HepG2 (cell line): ENCODE results near the gene CAMTA1. TPM values are rescaled to one million over a fixed set of nuclear protein-coding genes. Genes with fewer than 3 reads are reported as not detected.
A peak's percentile ranks its signal among the peaks of the same experiment; 100 is the strongest.

Source experiments
- HOXA7 ChIP-seq: sonication (generic); formaldehyde crosslinking; IDR thresholded peaks from 2 replicates; pipeline ENCODE4 v1.8.1; 2022; ENCODE audit warnings: mild to moderate bottlenecking, missing genetic modification reagents, moderate library complexity
- SKIL ChIP-seq: sonication (generic); formaldehyde crosslinking; IDR thresholded peaks from 2 replicates; pipeline ENCODE4 v1.8.0; 2022; ENCODE audit warnings: missing genetic modification reagents, mild to moderate bottlenecking, moderate library complexity, borderline replicate concordance
- USF2 ChIP-seq, 2 experiments: sonication (generic) in 1 of 2; formaldehyde crosslinking in 1 of 2; IDR thresholded peaks; 2 replicates each; pipeline versions ENCODE4 v1.5.1 to v1.6.1; 2011 to 2020; ENCODE audit warnings: borderline replicate concordance in 1 of 2, low read depth in 1 of 2, low read length in 1 of 2, mild to moderate bottlenecking in 1 of 2, missing genetic modification reagents in 1 of 2, moderate library complexity in 1 of 2
- ZKSCAN1 ChIP-seq: fragments of 150-350 bp; IDR thresholded peaks from 2 replicates; pipeline ENCODE4 v1.6.1; 2014; ENCODE audit warnings: low read length
- ZNF616 ChIP-seq: sonication (generic); formaldehyde crosslinking; IDR thresholded peaks from 2 replicates; pipeline ENCODE4 v1.5.0; 2020; ENCODE audit warnings: low read depth, mild to moderate bottlenecking, missing genetic modification reagents
- ZNF619 ChIP-seq: sonication (generic); formaldehyde crosslinking; IDR thresholded peaks from 2 replicates; pipeline ENCODE4 v1.4.0; 2020; ENCODE audit warnings: mild to moderate bottlenecking, missing genetic modification reagents
- ZNF747 ChIP-seq: sonication (generic); formaldehyde crosslinking; IDR thresholded peaks from 2 replicates; pipeline ENCODE4 v1.8.1; 2023; ENCODE audit warnings: missing genetic modification reagents, mild to moderate bottlenecking, borderline replicate concordance
- ZNF878 ChIP-seq: sonication (generic); formaldehyde crosslinking; IDR thresholded peaks from 2 replicates; pipeline ENCODE4 v1.8.1; 2023; ENCODE audit warnings: mild to moderate bottlenecking, missing genetic modification reagents, moderate library complexity
- ZNF883 ChIP-seq: sonication (generic); formaldehyde crosslinking; IDR thresholded peaks from 2 replicates; pipeline ENCODE4 v1.5.1; 2020; ENCODE audit warnings: mild to moderate bottlenecking, missing genetic modification reagents; ENCODE audit errors: not compliant biosample characterization
- ZZZ3 ChIP-seq: sonication (generic); formaldehyde crosslinking; IDR thresholded peaks from 2 replicates; pipeline ENCODE4 v1.4.0; 2020; ENCODE audit warnings: missing genetic modification reagents, mild to moderate bottlenecking, borderline replicate concordance
- polyA plus RNA-seq, 8 experiments: library from polyadenylated mRNA; depleted of rRNA in 3 of 8; stranded (reverse) in 7 of 8; unstranded in 1 of 8; fragments of >200 nt; fragmentation: Illumina TruSeq in 4 of 8; extraction: Trizol in 4 of 8; gene quantifications; 2 replicates each; pipeline versions ENCODE4 v1.2.1 to v1.2.3, GENCODE V29; 2011 to 2016; ENCODE audit warnings: low read depth in 4 of 8, missing spikeins in 1 of 8, mixed read lengths in 1 of 8; ENCODE audit not compliant: insufficient read depth in 1 of 8
- total RNA-seq, 5 experiments: library from RNA; depleted of rRNA; stranded (reverse); fragments of >200 nt; fragmentation: Illumina TruSeq; extraction: Trizol; gene quantifications; 2 replicates each; pipeline ENCODE4 v1.2.3, GENCODE V29; 2016; ENCODE audit warnings: low read depth in 1 of 5
- TF ChIP-seq, protein P1 (sequence below), 2 experiments: IDR thresholded peaks; 2 replicates each; pipeline ENCODE4 v1.6.1; 2011 to 2012; ENCODE audit warnings: low read length in 2 of 2, borderline replicate concordance in 1 of 2, low read depth in 1 of 2, mild to moderate bottlenecking in 1 of 2, moderate library complexity in 1 of 2
- TF ChIP-seq, protein P2 (sequence below): IDR thresholded peaks from 2 replicates; pipeline ENCODE4 v1.4.0; 2020; ENCODE audit warnings: mild to moderate bottlenecking, missing genetic modification reagents
- TF ChIP-seq, protein P3 (sequence below): sonication (generic); formaldehyde crosslinking; IDR thresholded peaks from 2 replicates; pipeline ENCODE4 v1.4.0; 2020; ENCODE audit warnings: missing genetic modification reagents

The CAMTA1 gene
- total and polyA plus RNA-seq, 2 of the 13 experiments (the other 11 are each of a cell fraction or from before 2014, with no cell fraction given) = 25.0 to 36.4 TPM

GRCh38 chr1:7688659-7689058, 903.4 kb downstream of the CAMTA1 start (continued):
- TF ChIP-seq USF2 (IDR thresholded peaks at IDR 0.05; ENCODE audit: low read depth, low read length) = no peak
- no peak for TF ChIP-seq USF2 (CRISPR knock-in tag; IDR thresholded peaks at IDR 0.05; ENCODE audit: borderline replicate concordance)
- TF ChIP-seq SKIL = no peak
- TF ChIP-seq ZNF619 (CRISPR knock-in tag) = no peak
- no peak for TF ChIP-seq ZKSCAN1
- no peak for TF ChIP-seq ZNF883 (CRISPR knock-in tag)
- TF ChIP-seq, protein P1, sequence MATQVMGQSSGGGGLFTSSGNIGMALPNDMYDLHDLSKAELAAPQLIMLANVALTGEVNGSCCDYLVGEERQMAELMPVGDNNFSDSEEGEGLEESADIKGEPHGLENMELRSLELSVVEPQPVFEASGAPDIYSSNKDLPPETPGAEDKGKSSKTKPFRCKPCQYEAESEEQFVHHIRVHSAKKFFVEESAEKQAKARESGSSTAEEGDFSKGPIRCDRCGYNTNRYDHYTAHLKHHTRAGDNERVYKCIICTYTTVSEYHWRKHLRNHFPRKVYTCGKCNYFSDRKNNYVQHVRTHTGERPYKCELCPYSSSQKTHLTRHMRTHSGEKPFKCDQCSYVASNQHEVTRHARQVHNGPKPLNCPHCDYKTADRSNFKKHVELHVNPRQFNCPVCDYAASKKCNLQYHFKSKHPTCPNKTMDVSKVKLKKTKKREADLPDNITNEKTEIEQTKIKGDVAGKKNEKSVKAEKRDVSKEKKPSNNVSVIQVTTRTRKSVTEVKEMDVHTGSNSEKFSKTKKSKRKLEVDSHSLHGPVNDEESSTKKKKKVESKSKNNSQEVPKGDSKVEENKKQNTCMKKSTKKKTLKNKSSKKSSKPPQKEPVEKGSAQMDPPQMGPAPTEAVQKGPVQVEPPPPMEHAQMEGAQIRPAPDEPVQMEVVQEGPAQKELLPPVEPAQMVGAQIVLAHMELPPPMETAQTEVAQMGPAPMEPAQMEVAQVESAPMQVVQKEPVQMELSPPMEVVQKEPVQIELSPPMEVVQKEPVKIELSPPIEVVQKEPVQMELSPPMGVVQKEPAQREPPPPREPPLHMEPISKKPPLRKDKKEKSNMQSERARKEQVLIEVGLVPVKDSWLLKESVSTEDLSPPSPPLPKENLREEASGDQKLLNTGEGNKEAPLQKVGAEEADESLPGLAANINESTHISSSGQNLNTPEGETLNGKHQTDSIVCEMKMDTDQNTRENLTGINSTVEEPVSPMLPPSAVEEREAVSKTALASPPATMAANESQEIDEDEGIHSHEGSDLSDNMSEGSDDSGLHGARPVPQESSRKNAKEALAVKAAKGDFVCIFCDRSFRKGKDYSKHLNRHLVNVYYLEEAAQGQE (IDR thresholded peaks at IDR 0.05; ENCODE audit: borderline replicate concordance in 1 of 2, low read depth in 1 of 2, low read length in 2 of 2) = no peak
- TF ChIP-seq, protein P2, sequence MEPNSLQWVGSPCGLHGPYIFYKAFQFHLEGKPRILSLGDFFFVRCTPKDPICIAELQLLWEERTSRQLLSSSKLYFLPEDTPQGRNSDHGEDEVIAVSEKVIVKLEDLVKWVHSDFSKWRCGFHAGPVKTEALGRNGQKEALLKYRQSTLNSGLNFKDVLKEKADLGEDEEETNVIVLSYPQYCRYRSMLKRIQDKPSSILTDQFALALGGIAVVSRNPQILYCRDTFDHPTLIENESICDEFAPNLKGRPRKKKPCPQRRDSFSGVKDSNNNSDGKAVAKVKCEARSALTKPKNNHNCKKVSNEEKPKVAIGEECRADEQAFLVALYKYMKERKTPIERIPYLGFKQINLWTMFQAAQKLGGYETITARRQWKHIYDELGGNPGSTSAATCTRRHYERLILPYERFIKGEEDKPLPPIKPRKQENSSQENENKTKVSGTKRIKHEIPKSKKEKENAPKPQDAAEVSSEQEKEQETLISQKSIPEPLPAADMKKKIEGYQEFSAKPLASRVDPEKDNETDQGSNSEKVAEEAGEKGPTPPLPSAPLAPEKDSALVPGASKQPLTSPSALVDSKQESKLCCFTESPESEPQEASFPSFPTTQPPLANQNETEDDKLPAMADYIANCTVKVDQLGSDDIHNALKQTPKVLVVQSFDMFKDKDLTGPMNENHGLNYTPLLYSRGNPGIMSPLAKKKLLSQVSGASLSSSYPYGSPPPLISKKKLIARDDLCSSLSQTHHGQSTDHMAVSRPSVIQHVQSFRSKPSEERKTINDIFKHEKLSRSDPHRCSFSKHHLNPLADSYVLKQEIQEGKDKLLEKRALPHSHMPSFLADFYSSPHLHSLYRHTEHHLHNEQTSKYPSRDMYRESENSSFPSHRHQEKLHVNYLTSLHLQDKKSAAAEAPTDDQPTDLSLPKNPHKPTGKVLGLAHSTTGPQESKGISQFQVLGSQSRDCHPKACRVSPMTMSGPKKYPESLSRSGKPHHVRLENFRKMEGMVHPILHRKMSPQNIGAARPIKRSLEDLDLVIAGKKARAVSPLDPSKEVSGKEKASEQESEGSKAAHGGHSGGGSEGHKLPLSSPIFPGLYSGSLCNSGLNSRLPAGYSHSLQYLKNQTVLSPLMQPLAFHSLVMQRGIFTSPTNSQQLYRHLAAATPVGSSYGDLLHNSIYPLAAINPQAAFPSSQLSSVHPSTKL (CRISPR knock-in tag) = peak; percentile 81
- no peak for TF ChIP-seq ZZZ3
- no peak for TF ChIP-seq HOXA7 (CRISPR knock-in tag)
- no peak for TF ChIP-seq ZNF747
- TF ChIP-seq, protein P3, sequence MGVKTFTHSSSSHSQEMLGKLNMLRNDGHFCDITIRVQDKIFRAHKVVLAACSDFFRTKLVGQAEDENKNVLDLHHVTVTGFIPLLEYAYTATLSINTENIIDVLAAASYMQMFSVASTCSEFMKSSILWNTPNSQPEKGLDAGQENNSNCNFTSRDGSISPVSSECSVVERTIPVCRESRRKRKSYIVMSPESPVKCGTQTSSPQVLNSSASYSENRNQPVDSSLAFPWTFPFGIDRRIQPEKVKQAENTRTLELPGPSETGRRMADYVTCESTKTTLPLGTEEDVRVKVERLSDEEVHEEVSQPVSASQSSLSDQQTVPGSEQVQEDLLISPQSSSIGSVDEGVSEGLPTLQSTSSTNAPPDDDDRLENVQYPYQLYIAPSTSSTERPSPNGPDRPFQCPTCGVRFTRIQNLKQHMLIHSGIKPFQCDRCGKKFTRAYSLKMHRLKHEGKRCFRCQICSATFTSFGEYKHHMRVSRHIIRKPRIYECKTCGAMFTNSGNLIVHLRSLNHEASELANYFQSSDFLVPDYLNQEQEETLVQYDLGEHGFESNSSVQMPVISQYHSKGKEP (CRISPR knock-in tag) = no peak
- no peak for TF ChIP-seq ZNF616 (CRISPR knock-in tag)
- TF ChIP-seq ZNF878 (CRISPR knock-in tag) = no peak
